Activated CD8-positive, alpha-beta T cell treated with anti-CD3 and anti-CD28 coated beads for 36 hours (primary cell): ENCODE results near the gene AGPAT3. TPM values are rescaled to one million over a fixed set of nuclear protein-coding genes. Genes with fewer than 3 reads are reported as not detected.

Source experiments
- ATAC-seq: fragments of 200-7000 bp; cut with Tn5 transposase; one replicate; pipeline ENCODE4 v1.10.0; 2021; ENCODE audit warnings: mild to moderate bottlenecking, moderate library complexity
- CTCF ChIA-PET: fragments of 350-600 bp; sonication (Branson Sonifier 250); formaldehyde crosslinking; loops from one replicate; lab custom pipeline; 2021; ENCODE audit warnings: antibody characterized with exemption; lab: Charles Lee
- POLR2A ChIA-PET: fragments of 350-600 bp; sonication (Branson Sonifier 250); formaldehyde crosslinking; loops from one replicate; lab custom pipeline; 2021; ENCODE audit warnings: antibody characterized with exemption; lab: Charles Lee
- DNase-seq: peaks from one replicate; pipeline ENCODE4 v3.0.0-alpha.2; 2020
- H3K27ac Mint-ChIP-seq: one replicate; pipeline ENCODE4 v1.8.0; 2021; ENCODE audit warnings: mild to moderate bottlenecking, mixed read lengths
- H3K27me3 Mint-ChIP-seq: one replicate; pipeline ENCODE4 v1.8.0; 2021; ENCODE audit warnings: mixed read lengths
- H3K36me3 Mint-ChIP-seq: one replicate; pipeline ENCODE4 v1.8.0; 2021; ENCODE audit warnings: low read depth, mixed read lengths
- H3K4me1 Mint-ChIP-seq: one replicate; pipeline ENCODE4 v1.8.0; 2021; ENCODE audit warnings: low read depth, mixed read lengths
- H3K4me3 Mint-ChIP-seq: one replicate; pipeline ENCODE4 v1.8.0; 2021; ENCODE audit warnings: mild to moderate bottlenecking, moderate library complexity, mixed read lengths
- H3K9me3 Mint-ChIP-seq: one replicate; pipeline ENCODE4 v1.8.0; 2021; ENCODE audit warnings: mixed read lengths
- intact Hi-C: fragments of 100-400 bp; cut with micrococcal nuclease; formaldehyde crosslinking; loops from one replicate; pipeline ENCODE4 v1.10.0; 2022
- total RNA-seq, 2 experiments: library from RNA; stranded (reverse); gene quantifications; one replicate each; pipeline ENCODE4 v1.2.3, GENCODE V29; 2021
- TF ChIP-seq, protein P1 (sequence below): fragments of 200-600 bp; IDR thresholded peaks from one replicate; pipeline ENCODE4 v1.8.0; 2022; ENCODE audit warnings: antibody characterized with exemption, mild to moderate bottlenecking

Gene AGPAT3
- total RNA-seq, 2 experiments from 2014 or later, result 59.3 to 62.2 TPM

DNA sequence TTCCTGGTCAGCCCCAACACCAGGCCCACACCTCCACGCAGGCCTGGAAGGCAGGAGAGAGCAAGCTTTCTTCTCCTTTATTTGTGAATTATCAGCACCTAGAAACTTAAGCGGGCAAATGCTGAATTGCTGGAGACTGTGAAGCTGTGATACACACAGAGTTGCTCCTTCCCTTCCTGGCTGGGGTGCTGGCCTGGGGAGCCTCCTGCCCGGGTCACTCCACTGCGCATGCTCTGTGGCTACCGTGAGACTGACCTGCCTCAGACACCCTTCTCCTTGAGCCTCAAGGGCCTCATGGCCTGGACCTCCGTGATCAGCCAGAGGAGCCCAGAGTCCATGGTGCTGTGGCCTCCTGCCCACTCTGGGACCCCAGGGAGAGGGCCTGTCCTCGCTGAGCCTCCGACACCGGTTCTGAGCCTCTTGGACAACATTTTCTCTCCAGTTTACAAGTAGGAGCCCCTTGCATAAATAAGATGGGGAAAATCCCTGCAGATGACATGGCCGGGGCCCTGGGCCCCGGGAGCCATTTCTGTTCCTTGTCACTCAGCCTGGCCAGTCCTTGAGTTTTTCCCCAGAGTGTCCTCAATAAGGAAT is 18.0 kb downstream of the AGPAT3 start:
- ATAC-seq, result no peak
- Mint-ChIP-seq H3K9me3 (no peaks in the 10 kb centered on the region), H3K27me3 (no peaks in the 10 kb centered on the region), H3K36me3 (peaks cover 17% of the 10 kb centered on the region), H3K4me1 (peaks cover 59% of the 10 kb centered on the region), H3K4me3 (no peak overlapping the region), H3K27ac (no peak overlapping the region)
- TF ChIP-seq, protein P1, sequence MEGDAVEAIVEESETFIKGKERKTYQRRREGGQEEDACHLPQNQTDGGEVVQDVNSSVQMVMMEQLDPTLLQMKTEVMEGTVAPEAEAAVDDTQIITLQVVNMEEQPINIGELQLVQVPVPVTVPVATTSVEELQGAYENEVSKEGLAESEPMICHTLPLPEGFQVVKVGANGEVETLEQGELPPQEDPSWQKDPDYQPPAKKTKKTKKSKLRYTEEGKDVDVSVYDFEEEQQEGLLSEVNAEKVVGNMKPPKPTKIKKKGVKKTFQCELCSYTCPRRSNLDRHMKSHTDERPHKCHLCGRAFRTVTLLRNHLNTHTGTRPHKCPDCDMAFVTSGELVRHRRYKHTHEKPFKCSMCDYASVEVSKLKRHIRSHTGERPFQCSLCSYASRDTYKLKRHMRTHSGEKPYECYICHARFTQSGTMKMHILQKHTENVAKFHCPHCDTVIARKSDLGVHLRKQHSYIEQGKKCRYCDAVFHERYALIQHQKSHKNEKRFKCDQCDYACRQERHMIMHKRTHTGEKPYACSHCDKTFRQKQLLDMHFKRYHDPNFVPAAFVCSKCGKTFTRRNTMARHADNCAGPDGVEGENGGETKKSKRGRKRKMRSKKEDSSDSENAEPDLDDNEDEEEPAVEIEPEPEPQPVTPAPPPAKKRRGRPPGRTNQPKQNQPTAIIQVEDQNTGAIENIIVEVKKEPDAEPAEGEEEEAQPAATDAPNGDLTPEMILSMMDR, result no peak
- ChIA-PET CTCF (interaction anchor here (1.0 to 1.6 kb wide), 2 partner anchors 15 to 94 kb away, joined by 3 read pairs; no protein-coding TSS in a partner anchor), POLR2A (interaction anchor here (1.0 to 2.5 kb wide), 5 partner anchors 9 to 34 kb away, joined by 3 to 11 read pairs (median 4); no protein-coding TSS in a partner anchor)
- intact Hi-C loops, result loop anchor here (5.0 kb wide), 1 partner anchor 34 kb away; no protein-coding TSS in a partner anchor
- DNase-seq, result no peak

DNA sequence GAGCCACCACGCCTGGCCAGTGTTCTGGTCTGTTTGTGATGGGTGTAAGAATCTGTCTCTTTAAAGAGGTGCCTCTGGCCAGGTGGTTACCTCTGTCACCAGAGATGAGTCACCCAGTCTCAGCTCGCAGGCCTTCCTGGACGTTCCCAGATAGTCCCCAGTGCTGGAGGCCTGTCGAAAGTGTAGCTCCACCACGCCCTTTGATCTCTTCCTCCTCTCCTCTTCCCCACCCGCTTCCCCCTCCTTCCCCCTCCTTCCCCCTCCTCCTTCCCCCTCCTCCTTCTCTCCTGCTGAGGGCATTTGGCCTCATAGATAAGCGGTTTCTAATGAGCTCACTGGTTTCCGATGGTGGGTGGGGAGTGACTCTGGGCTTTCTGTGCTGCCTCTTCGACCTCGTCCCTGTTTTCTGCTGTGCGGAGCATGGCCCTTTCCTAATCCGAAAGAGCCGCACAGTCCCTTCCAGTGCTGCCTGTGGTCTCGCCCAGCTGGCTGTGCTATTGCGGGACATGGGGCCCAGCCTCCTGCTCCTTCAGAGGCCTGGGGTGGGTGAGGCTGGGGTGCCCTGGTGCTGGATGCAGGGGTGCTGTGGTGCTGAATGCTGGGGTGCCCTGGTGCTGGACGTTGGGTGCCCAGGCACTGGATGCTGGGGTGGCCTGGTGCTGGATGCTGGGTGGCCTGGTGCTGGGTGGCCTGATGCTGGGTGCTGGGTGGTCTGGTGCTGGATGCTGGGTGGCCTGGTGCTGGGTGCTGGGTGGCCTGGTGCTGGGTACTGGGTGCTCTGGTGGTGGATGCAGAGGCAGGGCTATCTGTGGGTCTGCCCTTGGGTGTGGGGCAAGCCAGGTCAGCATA is 19.2 kb downstream of the AGPAT3 start:
- Mint-ChIP-seq H3K36me3 (peaks cover 12% of the 10 kb centered on the region), H3K9me3 (no peaks in the 10 kb centered on the region), H3K4me3 (no peak overlapping the region), H3K27ac (peak overlapping the region; percentile 57), H3K4me1 (peaks cover 63% of the 10 kb centered on the region), H3K27me3 (no peaks in the 10 kb centered on the region)
- DNase-seq (peak; percentile 61), ATAC-seq (peak; percentile 79)
- intact Hi-C loops, result loop anchor here (5.0 kb wide), 1 partner anchor 33 kb away; no protein-coding TSS in a partner anchor
- POLR2A ChIA-PET, result interaction anchor here (1.0 to 2.5 kb wide), 5 partner anchors 9 to 33 kb away, joined by 3 to 11 read pairs (median 4); no protein-coding TSS in a partner anchor
- CTCF ChIA-PET, result interaction anchor here (1.2 to 1.6 kb wide), 2 partner anchors 15 to 95 kb away, joined by 3 to 4 read pairs; no protein-coding TSS in a partner anchor
- TF ChIP-seq, protein P1, result no peak

DNA sequence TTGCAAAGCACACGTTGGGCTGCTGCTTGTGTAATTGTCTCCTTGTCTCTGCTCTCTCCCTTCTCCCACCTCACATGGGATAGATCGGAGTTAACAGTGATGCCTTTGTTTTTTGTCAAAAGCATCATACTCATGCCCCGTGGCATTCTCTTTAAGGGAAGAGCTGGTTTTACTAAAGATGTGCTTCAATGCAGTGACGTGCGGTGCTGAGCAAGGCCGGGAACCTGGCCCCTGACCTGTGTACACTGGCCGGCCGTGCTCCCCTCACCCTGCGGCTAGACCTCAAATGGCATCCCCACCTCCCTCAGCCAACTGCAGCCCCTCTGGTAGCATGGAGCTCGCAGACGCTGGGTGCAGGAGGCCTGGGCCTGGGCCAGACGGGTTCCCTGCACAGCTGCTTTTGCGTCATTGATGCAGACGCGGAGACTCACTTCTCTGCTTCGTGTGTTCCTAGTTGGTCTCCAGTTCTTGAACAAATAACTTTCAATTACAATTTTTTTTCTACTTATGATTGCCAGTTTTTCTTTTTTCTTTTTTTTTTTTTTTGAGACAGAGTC is 19.9 kb downstream of the AGPAT3 start:
- POLR2A ChIA-PET, result interaction anchor here (0.6 to 2.5 kb wide), 3 partner anchors 9 to 18 kb away, joined by 3 to 8 read pairs (median 3); no protein-coding TSS in a partner anchor
- Mint-ChIP-seq H3K27me3 (no peaks in the 10 kb centered on the region), H3K27ac (no peak overlapping the region), H3K9me3 (no peaks in the 10 kb centered on the region), H3K4me1 (peaks cover 63% of the 10 kb centered on the region), H3K36me3 (peaks cover 19% of the 10 kb centered on the region), H3K4me3 (no peak overlapping the region)
- CTCF ChIA-PET, result interaction anchor here (1.2 to 1.3 kb wide), 2 partner anchors 16 to 90 kb away, joined by 3 to 4 read pairs; no protein-coding TSS in a partner anchor
- ATAC-seq (no peak), DNase-seq (no peak)
- intact Hi-C loops, result loop anchor here (5.0 kb wide), 1 partner anchor 32 kb away; no protein-coding TSS in a partner anchor
- TF ChIP-seq, protein P1, result no peak

DNA sequence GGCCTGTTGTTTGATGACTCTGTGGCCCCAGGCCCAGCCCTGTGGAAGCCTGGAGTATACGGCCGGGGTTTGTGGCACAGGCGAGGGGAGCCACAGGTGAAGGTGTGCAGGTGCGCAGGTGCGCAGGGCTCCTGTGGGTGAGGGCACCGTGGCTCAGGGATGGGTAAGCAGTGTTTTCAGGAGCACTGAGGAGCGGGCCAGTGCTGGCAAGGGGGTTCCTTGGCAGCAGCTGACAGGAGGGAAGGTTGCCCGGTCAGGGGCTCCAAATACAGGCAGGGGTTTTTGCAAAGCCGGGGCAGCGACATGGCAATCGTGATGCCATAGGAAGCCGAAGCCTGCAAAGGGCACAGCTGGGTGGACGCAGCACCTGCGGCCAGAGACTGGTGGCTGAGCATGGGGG is 20.7 kb downstream of the AGPAT3 start:
- Mint-ChIP-seq H3K9me3 (no peaks in the 10 kb centered on the region), H3K36me3 (peaks cover 22% of the 10 kb centered on the region), H3K4me1 (peaks cover 58% of the 10 kb centered on the region), H3K4me3 (no peak overlapping the region), H3K27ac (no peak overlapping the region), H3K27me3 (no peaks in the 10 kb centered on the region)
- DNase-seq (no peak), ATAC-seq (no peak)
- TF ChIP-seq, protein P1, result no peak
- POLR2A ChIA-PET, result no interaction called here
- intact Hi-C loops, result no loop called here
- CTCF ChIA-PET, result interaction anchor here (1.3 kb wide), 1 partner anchor 89 kb away, joined by 3 read pairs; no protein-coding TSS in a partner anchor
